DMS53 (cell line): ENCODE data around the gene NPTN.

Experiments
- DNase-seq: peaks from one replicate; lab custom pipeline; 2025; lab: John Stamatoyannopoulos, UW

NPTN gene

GRCh38 chr15:73518180-73518862 is 114.9 kb downstream of the NPTN start:
- no peak for DNase-seq

DNA sequence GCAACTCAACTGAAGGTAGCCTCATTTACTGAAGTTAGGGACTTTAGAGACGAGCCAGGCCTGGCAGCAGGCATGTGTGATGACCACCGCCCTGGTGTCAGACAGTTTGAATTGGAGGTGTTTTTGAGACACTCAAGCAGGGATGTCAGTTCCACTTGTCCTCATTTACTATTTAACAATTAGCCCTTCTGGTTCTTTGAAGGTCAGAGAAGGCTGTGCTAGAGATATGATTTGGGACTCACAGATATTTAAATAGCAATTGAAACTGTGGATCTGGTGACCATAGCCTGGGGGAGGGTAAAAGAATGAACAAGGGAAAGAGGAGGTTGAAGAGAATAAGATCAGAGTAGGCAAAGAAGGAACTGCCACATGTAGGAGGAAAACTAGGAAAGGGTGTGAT is 115.6 kb downstream of the NPTN start:
- DNase-seq: no peak

GRCh38 chr15:73515527-73515926 is 117.7 kb downstream of the NPTN start:
- no peak for DNase-seq
